Choroid plexus epithelial cell (primary cell): Measurements from ENCODE around the gene DCHS2.

Experiments used
- DNase-seq: peaks from one replicate; pipeline ENCODE4 v3.0.0-alpha.2; 2010; ENCODE audit warnings: low read depth
- H3K4me3 ChIP-seq: 2 replicates; pipeline ENCODE4 v1.5.1; 2011; ENCODE audit warnings: low read depth, mild to moderate bottlenecking, control low read depth, low read length, moderate library complexity
- TF ChIP-seq, protein P1 (sequence below): conservative IDR thresholded peaks from 2 replicates; pipeline ENCODE4 v1.5.1; 2011; ENCODE audit warnings: low read depth, mild to moderate bottlenecking, control low read depth, inconsistent platforms, low read length, moderate library complexity

Gene DCHS2

GRCh38 chr4:154435895-154436294 lies 55.7 kb downstream of the DCHS2 start:
- no peak for DNase-seq
- TF ChIP-seq, protein P1, sequence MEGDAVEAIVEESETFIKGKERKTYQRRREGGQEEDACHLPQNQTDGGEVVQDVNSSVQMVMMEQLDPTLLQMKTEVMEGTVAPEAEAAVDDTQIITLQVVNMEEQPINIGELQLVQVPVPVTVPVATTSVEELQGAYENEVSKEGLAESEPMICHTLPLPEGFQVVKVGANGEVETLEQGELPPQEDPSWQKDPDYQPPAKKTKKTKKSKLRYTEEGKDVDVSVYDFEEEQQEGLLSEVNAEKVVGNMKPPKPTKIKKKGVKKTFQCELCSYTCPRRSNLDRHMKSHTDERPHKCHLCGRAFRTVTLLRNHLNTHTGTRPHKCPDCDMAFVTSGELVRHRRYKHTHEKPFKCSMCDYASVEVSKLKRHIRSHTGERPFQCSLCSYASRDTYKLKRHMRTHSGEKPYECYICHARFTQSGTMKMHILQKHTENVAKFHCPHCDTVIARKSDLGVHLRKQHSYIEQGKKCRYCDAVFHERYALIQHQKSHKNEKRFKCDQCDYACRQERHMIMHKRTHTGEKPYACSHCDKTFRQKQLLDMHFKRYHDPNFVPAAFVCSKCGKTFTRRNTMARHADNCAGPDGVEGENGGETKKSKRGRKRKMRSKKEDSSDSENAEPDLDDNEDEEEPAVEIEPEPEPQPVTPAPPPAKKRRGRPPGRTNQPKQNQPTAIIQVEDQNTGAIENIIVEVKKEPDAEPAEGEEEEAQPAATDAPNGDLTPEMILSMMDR, result no peak
- H3K4me3 ChIP-seq, result no peak overlapping the region

DNA sequence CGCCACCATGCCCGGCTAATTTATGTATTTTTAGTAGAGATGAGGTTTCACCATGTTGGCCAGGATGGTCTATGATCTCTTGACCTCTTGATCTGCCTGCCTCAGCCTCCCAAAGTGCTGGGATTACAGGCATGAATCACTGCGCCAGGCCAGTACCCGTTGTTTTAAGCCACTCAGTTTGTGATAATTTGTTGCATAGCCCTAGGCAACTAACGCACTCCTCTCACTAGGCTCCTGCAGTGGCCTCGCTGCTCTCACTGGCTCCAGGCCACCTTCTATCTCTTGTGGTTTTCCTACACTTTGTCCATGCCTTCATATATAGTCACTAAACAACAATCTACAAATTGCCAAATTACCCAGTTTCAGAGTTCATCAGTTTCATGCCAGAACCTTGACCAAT lies 58.1 kb downstream of the DCHS2 start:
- H3K4me3 ChIP-seq, result no peak overlapping the region
- no peak for DNase-seq
- TF ChIP-seq, protein P1, result no peak

GRCh38 chr4:154429176-154429575 lies 62.4 kb downstream of the DCHS2 start:
- DNase-seq, result no peak
- no peak overlapping the region for H3K4me3 ChIP-seq
- TF ChIP-seq, protein P1, result no peak

- no peak overlapping the region for H3K4me3 ChIP-seq
- TF ChIP-seq, protein P1, result no peak
- DNase-seq, result no peak
Measured at GRCh38 chr4:154427149-154427548, 64.5 kb downstream of the DCHS2 start.

- no peak for DNase-seq
- no peak overlapping the region for H3K4me3 ChIP-seq
- TF ChIP-seq, protein P1, result no peak
Measured at GRCh38 chr4:154425514-154425913, 66.1 kb downstream of the DCHS2 start.

DNA sequence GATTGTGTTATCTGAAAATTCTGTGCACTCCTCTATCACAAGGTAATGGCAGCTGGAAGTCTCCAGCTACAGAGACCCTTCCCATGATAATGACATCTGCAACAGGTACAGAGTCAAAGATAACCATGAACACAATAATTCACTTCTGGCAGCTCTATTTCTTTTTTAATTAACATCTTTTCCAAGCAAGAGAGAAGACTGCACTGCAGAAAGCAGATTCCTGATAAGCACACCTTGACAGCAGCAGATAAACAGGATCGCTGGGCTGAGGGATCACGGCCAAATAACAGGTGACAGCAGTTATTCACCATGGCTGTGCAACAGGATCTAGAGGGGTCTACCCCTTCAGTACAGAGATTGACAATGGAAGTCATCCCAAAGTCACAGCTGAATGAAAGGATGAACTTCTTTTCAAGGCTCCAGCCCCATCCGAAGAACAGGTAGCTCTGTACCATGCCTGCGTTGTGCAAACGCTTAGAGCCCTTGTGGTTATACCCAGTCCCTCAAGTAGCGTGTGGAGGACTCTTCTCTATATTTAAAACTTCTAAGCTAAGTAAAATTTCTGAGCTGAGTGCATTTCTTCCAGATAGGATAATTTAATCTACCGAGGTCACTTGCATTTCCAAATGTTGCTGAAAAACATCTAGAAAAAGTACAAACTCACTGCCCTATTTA lies 66.7 kb downstream of the DCHS2 start:
- TF ChIP-seq, protein P1, result no peak
- no peak for DNase-seq
- H3K4me3 ChIP-seq, result no peak overlapping the region

DNA sequence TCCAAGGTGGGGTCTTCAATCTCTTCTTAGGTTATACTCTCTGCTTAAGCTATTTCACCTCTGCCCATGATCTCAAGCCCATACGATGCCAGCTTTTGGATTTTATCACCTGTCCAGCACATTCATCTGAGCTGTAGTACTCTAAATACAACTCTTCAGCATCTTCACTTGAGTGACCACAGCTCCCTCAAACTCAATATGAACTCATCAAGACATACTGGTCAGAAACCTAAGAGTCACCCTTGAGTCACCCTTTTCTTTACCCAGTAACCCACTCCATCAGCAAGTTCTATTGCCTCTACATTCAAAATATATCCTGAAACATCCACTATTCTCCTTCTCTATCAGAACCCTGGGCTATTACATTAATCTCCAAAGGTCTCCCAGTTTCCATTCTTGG lies 69.4 kb downstream of the DCHS2 start:
- TF ChIP-seq, protein P1, result no peak
- DNase-seq, result no peak
- H3K4me3 ChIP-seq, result no peak overlapping the region
